ENCODE measurements around the gene USF3.

Gene USF3

GRCh38 chr3:113721636-113722035 is 25.2 kb upstream of the USF3 start:
- no peak for DNase-seq (ENCODE audit: low spot score in 2 of 2)
- in situ Hi-C loops (cut with MboI; ENCODE audit: low sequenced_read_pairs) = no loop called here
- H3K4me3 ChIP-seq = no peak overlapping the region
- peaks cover 64% of the 10 kb centered on the region for H3K36me3 ChIP-seq (replicated peaks)
- peaks cover 22% of the 10 kb centered on the region for H3K4me1 ChIP-seq
- no peaks in the 10 kb centered on the region for H3K27me3 ChIP-seq (ENCODE audit: low read depth)
- H3K9me3 ChIP-seq = no peaks in the 10 kb centered on the region

GRCh38 chr3:113719758-113720157 is 23.3 kb upstream of the USF3 start:
- DNase-seq (ENCODE audit: low spot score in 2 of 2) = no peak
- no peaks in the 10 kb centered on the region for H3K9me3 ChIP-seq
- in situ Hi-C loops (cut with MboI; ENCODE audit: low sequenced_read_pairs) = no loop called here
- H3K4me3 ChIP-seq = no peak overlapping the region
- no peaks in the 10 kb centered on the region for H3K27me3 ChIP-seq (ENCODE audit: low read depth)
- peaks cover 14% of the 10 kb centered on the region for H3K4me1 ChIP-seq
- peaks cover 62% of the 10 kb centered on the region for H3K36me3 ChIP-seq (replicated peaks)

GRCh38 chr3:113719294-113719693 is 22.9 kb upstream of the USF3 start:
- H3K4me3 ChIP-seq = no peak overlapping the region

GRCh38 chr3:113717818-113718217 is 21.4 kb upstream of the USF3 start:
- H3K9me3 ChIP-seq = no peaks in the 10 kb centered on the region
- peaks cover 18% of the 10 kb centered on the region for H3K4me1 ChIP-seq
- in situ Hi-C loops (cut with MboI; ENCODE audit: low sequenced_read_pairs) = no loop called here
- H3K4me3 ChIP-seq = no peak overlapping the region
- H3K36me3 ChIP-seq (replicated peaks) = peaks cover 55% of the 10 kb centered on the region
- no peak for DNase-seq (ENCODE audit: low spot score in 2 of 2)
- H3K27me3 ChIP-seq (ENCODE audit: low read depth) = no peaks in the 10 kb centered on the region

More at GRCh38 chr3:113719294-113719693, 22.9 kb upstream of the USF3 start:
- Histone ChIP-seq H3K27me3 (ENCODE audit: low read depth) (no peaks in the 10 kb centered on the region), H3K36me3 (replicated peaks) (peaks cover 63% of the 10 kb centered on the region), H3K9me3 (no peaks in the 10 kb centered on the region), H3K4me1 (peaks cover 14% of the 10 kb centered on the region)
- DNase-seq (ENCODE audit: low spot score in 2 of 2) = no peak
- in situ Hi-C loops (cut with MboI; ENCODE audit: low sequenced_read_pairs) = no loop called here

GRCh38 chr3:113717308-113717707 is 20.9 kb upstream of the USF3 start:
- no peak overlapping the region for H3K4me3 ChIP-seq
- H3K4me1 ChIP-seq = peaks cover 19% of the 10 kb centered on the region
- DNase-seq (ENCODE audit: low spot score in 2 of 2) = no peak
- peaks cover 50% of the 10 kb centered on the region for H3K36me3 ChIP-seq (replicated peaks)
- no peaks in the 10 kb centered on the region for H3K9me3 ChIP-seq
- in situ Hi-C loops (cut with MboI; ENCODE audit: low sequenced_read_pairs) = no loop called here
- H3K27me3 ChIP-seq (ENCODE audit: low read depth) = no peaks in the 10 kb centered on the region

GRCh38 chr3:113714702-113715101 is 18.3 kb upstream of the USF3 start:
- in situ Hi-C loops (cut with MboI; ENCODE audit: low sequenced_read_pairs) = no loop called here
- Histone ChIP-seq H3K4me3 (no peak overlapping the region), H3K36me3 (replicated peaks) (peaks cover 24% of the 10 kb centered on the region)

GRCh38 chr3:113712129-113712528 is 15.7 kb upstream of the USF3 start:
- Histone ChIP-seq H3K4me1 (peaks cover 22% of the 10 kb centered on the region), H3K9me3 (no peaks in the 10 kb centered on the region), H3K36me3 (replicated peaks) (peaks cover 7% of the 10 kb centered on the region), H3K4me3 (no peak overlapping the region), H3K27me3 (ENCODE audit: low read depth) (peaks cover 3% of the 10 kb centered on the region)
- in situ Hi-C loops (cut with MboI; ENCODE audit: low sequenced_read_pairs) = no loop called here
- peak in 1 of 2 experiments; percentile 89 for DNase-seq (ENCODE audit: low spot score in 2 of 2)

More at GRCh38 chr3:113714702-113715101, 18.3 kb upstream of the USF3 start:
- H3K27me3 ChIP-seq (ENCODE audit: low read depth) = no peaks in the 10 kb centered on the region; the same call in none of the 2 replicates
- H3K9me3 ChIP-seq = no peaks in the 10 kb centered on the region
- peaks cover 22% of the 10 kb centered on the region for H3K4me1 ChIP-seq
- DNase-seq (ENCODE audit: low spot score in 2 of 2) = no peak

- Histone ChIP-seq H3K27me3 (ENCODE audit: low read depth) (peaks cover 3% of the 10 kb centered on the region), H3K9me3 (peaks cover 2% of the 10 kb centered on the region; the same call in 1 of the 2 replicates), H3K36me3 (replicated peaks) (no peaks in the 10 kb centered on the region), H3K4me1 (peaks cover 18% of the 10 kb centered on the region), H3K4me3 (no peak overlapping the region)
- in situ Hi-C loops (cut with MboI; ENCODE audit: low sequenced_read_pairs) = no loop called here
- no peak for DNase-seq (ENCODE audit: low spot score in 2 of 2)
Observed at GRCh38 chr3:113707835-113708234, 11.4 kb upstream of the USF3 start.

- H3K27me3 ChIP-seq (ENCODE audit: low read depth) = no peaks in the 10 kb centered on the region
- no peaks in the 10 kb centered on the region for H3K9me3 ChIP-seq
- no peak overlapping the region for H3K4me3 ChIP-seq
- no peak for DNase-seq (ENCODE audit: low spot score in 2 of 2)
- H3K36me3 ChIP-seq (replicated peaks) = no peaks in the 10 kb centered on the region
- in situ Hi-C loops (cut with MboI; ENCODE audit: low sequenced_read_pairs) = no loop called here
- H3K4me1 ChIP-seq = peaks cover 15% of the 10 kb centered on the region
Observed at GRCh38 chr3:113698956-113699355, 2.5 kb upstream of the USF3 start.

- no peaks in the 10 kb centered on the region for H3K36me3 ChIP-seq (replicated peaks)
- in situ Hi-C loops (cut with MboI; ENCODE audit: low sequenced_read_pairs) = no loop called here
- no peaks in the 10 kb centered on the region for H3K27me3 ChIP-seq (ENCODE audit: low read depth)
- no peak for DNase-seq (ENCODE audit: low spot score in 2 of 2)
- H3K4me1 ChIP-seq = peaks cover 15% of the 10 kb centered on the region
- peak overlapping the region; percentile 61; the same call in 1 of the 2 replicates for H3K4me3 ChIP-seq
- no peaks in the 10 kb centered on the region for H3K9me3 ChIP-seq
Observed at GRCh38 chr3:113698213-113698742, 1.8 kb upstream of the USF3 start.

- DNase-seq (ENCODE audit: low spot score in 2 of 2) = no peak
- peak overlapping the region; percentile 61 for H3K4me3 ChIP-seq
- no peaks in the 10 kb centered on the region for H3K9me3 ChIP-seq
- in situ Hi-C loops (cut with MboI; ENCODE audit: low sequenced_read_pairs) = no loop called here
- H3K27me3 ChIP-seq (ENCODE audit: low read depth) = no peaks in the 10 kb centered on the region
- no peaks in the 10 kb centered on the region for H3K36me3 ChIP-seq (replicated peaks)
- H3K4me1 ChIP-seq = peaks cover 15% of the 10 kb centered on the region
Observed at GRCh38 chr3:113697500-113698090, 1.2 kb upstream of the USF3 start.

- peaks cover 15% of the 10 kb centered on the region for H3K4me1 ChIP-seq
- H3K27me3 ChIP-seq (ENCODE audit: low read depth) = no peaks in the 10 kb centered on the region
- peak overlapping the region; percentile 61 for H3K4me3 ChIP-seq
- no peaks in the 10 kb centered on the region for H3K36me3 ChIP-seq (replicated peaks)
- in situ Hi-C loops (cut with MboI; ENCODE audit: low sequenced_read_pairs) = no loop called here
- peak; percentile 99 to 100 for DNase-seq (ENCODE audit: low spot score in 2 of 2)
- H3K9me3 ChIP-seq = no peaks in the 10 kb centered on the region
Observed at GRCh38 chr3:113696658-113697499, 437 bp upstream of the USF3 start.

- H3K4me3 ChIP-seq = peak overlapping the region; percentile 59
- no peak for DNase-seq (ENCODE audit: low spot score in 2 of 2)
- no peaks in the 10 kb centered on the region for H3K9me3 ChIP-seq
- no peaks in the 10 kb centered on the region for H3K27me3 ChIP-seq (ENCODE audit: low read depth)
- H3K4me1 ChIP-seq = peaks cover 15% of the 10 kb centered on the region
- in situ Hi-C loops (cut with MboI; ENCODE audit: low sequenced_read_pairs) = no loop called here
- no peaks in the 10 kb centered on the region for H3K36me3 ChIP-seq (replicated peaks)
Observed at GRCh38 chr3:113695431-113695785, 1.0 kb downstream of the USF3 start.

- Histone ChIP-seq H3K36me3 (replicated peaks) (no peaks in the 10 kb centered on the region; the same call in 1 of the 2 replicates), H3K4me1 (peaks cover 18% of the 10 kb centered on the region), H3K4me3 (no peak overlapping the region), H3K27me3 (ENCODE audit: low read depth) (no peaks in the 10 kb centered on the region), H3K9me3 (no peaks in the 10 kb centered on the region)
- no peak for DNase-seq (ENCODE audit: low spot score in 2 of 2)
- in situ Hi-C loops (cut with MboI; ENCODE audit: low sequenced_read_pairs) = no loop called here
Observed at GRCh38 chr3:113690482-113690881, 6.0 kb downstream of the USF3 start.
